Measurements from ENCODE around the gene ARSA.

Gene ARSA

DNA sequence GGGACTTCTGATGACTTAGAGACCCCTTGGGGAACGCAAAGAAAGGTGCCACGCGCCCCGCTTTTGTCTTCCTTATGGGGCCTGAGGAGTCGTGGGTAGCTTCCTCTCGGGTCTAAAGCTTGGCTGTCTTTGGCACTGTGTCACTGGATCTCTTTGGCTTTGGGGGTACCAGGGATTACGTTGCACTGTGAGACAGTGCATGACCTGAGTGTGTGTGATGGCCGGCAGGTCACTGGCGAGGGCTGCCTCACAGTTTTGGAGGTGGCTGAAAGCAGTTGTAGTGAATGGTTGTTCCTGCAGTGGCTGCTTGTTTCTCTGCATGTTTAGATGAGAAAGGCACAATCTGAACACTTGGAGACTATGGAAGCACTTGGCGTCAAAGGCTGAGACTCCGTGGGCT, 5.8 kb upstream of the ARSA start:
- no peak for DNase-seq (ENCODE audit: low read depth)
- TF ChIP-seq, protein P1, sequence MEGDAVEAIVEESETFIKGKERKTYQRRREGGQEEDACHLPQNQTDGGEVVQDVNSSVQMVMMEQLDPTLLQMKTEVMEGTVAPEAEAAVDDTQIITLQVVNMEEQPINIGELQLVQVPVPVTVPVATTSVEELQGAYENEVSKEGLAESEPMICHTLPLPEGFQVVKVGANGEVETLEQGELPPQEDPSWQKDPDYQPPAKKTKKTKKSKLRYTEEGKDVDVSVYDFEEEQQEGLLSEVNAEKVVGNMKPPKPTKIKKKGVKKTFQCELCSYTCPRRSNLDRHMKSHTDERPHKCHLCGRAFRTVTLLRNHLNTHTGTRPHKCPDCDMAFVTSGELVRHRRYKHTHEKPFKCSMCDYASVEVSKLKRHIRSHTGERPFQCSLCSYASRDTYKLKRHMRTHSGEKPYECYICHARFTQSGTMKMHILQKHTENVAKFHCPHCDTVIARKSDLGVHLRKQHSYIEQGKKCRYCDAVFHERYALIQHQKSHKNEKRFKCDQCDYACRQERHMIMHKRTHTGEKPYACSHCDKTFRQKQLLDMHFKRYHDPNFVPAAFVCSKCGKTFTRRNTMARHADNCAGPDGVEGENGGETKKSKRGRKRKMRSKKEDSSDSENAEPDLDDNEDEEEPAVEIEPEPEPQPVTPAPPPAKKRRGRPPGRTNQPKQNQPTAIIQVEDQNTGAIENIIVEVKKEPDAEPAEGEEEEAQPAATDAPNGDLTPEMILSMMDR (IDR thresholded peaks at IDR 0.05; ENCODE audit: low read depth, low read length, missing control alignments) = no peak
- in situ Hi-C loops (cut with HindIII; ENCODE audit: low sequenced_read_pairs) = no loop called here
- H3K4me3 ChIP-seq (ENCODE audit: low read depth, low read length) = no peak overlapping the region

DNA sequence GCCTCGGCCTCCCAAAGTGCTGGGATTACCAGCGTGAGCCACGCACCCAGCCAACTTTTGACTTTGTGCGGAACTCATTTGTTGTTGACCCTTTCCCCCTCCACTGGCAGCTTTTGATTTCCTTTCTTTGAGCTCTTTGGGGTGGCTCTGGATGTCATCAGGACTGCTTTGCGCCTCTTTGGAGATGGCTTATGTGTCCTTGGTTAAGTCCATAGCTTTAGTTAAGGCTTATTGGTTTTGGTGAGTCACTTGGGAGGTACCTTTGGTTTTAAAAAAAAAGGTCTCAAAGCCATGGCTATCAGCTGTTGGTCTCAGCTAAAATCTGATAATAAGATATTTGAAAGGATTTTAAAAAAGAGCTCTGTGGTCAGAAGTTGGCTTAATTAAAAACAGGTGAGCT, 5.1 kb upstream of the ARSA start:
- TF ChIP-seq, protein P1 (IDR thresholded peaks at IDR 0.05; ENCODE audit: low read depth, low read length, missing control alignments) = no peak
- in situ Hi-C loops (cut with HindIII; ENCODE audit: low sequenced_read_pairs) = no loop called here
- no peak overlapping the region for H3K4me3 ChIP-seq (ENCODE audit: low read depth, low read length)
- DNase-seq (ENCODE audit: low read depth) = no peak

DNA sequence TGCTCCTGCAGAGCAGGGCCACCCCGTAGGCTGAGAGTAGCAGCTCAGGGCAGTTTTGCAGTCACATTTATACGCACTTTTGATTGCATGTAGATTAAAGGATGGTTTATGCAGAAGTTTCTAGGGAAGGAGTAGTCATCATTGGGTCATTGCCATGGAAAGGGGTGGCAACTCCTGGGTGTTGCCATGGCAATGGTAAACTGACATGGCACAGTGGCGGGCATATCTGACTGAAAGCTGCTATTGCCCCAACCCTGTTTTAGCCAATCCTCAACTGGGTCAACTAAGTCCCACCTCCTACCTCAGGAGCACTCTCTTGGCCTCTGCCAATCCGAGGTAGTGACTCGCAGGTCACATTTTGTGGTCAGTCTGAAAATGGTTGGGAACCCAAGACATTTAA, 2.4 kb upstream of the ARSA start:
- TF ChIP-seq, protein P1 (IDR thresholded peaks at IDR 0.05; ENCODE audit: low read depth, low read length, missing control alignments) = no peak
- no peak for DNase-seq (ENCODE audit: low read depth)
- H3K4me3 ChIP-seq (ENCODE audit: low read depth, low read length) = no peak overlapping the region
- in situ Hi-C loops (cut with HindIII; ENCODE audit: low sequenced_read_pairs) = no loop called here

DNA sequence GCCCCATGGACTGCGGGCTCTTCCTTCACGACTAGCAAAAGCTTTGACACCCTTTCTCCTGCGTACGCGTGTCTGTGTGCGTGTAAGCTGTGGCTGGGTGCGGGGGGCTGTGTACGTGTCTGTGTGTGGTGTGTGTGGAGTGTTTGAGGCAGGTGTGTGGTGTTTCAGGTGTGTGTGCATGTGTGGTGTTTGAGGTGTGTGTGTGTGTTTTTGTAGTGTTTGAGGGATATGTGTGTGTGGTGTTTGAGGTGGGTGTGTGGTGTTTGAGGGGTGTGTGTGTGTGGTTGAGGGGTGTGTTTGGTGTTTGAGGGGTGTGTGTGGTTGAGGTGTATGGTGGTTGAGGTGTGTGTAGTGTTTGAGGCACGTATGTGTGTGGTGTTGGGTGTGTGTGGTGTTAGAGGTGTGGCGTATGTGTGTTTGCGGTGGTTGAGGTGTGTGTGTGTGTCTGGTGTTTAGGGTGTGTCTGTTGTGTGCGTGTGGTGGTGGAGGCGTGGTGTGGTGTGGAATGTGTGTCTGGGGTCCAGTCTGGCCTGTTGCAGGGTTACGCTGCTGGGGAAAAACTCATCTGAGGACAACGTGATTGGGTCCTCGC, 687 bp upstream of the ARSA start:
- TF ChIP-seq, protein P1 (IDR thresholded peaks at IDR 0.05; ENCODE audit: low read depth, low read length, missing control alignments) = no peak
- H3K4me3 ChIP-seq (ENCODE audit: low read depth, low read length) = peak overlapping the region; percentile 83

DNA sequence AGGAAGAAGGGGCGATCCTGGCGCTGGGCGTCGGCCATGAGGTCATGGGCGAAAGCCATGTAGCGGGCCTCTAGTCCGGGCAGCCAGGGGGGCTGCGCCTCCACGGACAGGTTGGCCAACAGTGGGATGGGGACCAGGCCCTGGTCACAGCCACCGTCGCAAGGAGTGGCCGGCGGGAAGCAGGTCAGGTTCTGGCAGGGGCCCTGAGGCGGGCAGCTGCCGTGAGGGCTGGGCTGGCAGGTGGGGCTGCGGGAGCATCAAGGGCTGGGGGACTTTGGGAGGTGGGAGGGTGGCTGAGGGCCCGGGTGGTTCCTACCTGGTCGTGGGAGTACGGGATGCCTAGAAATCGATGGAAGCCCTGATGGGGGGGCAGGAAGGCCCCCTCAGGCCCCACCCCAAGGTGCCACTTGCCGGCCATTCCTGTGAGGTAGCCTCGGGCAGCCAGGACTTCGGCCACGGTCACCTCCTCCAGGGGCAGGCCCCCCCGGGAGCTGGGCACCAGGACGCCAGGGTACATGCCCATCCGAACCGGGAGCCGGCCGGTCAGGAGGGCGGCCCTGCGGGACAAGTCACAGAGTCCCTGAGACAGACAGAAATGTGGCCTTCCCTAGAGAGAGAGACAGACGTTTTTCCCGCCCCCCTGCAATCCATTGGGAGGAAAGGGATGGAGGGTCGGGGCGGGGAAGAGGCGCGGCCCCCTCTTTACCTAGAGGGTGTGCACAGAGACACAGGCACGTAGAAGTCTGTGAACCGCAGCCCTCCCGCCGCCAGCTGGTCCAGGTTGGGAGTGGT, 906 bp downstream of the ARSA start:
- TF ChIP-seq, protein P1 (IDR thresholded peaks at IDR 0.05; ENCODE audit: low read depth, low read length, missing control alignments) = no peak
- in situ Hi-C loops (cut with HindIII; ENCODE audit: low sequenced_read_pairs) = loop anchor here (5.0 kb wide), 1 partner anchor 50 kb away; the partner anchor contains the start of gene CPT1B
- DNase-seq (ENCODE audit: low read depth) = no peak
- peak overlapping the region; percentile 83 for H3K4me3 ChIP-seq (ENCODE audit: low read depth, low read length)

More for the DNA sequence above, 687 bp upstream of the ARSA start:
- in situ Hi-C loops (cut with HindIII; ENCODE audit: low sequenced_read_pairs) = loop anchor here (5.0 kb wide), 1 partner anchor 51 kb away; the partner anchor contains the start of gene CPT1B
- no peak for DNase-seq (ENCODE audit: low read depth)

DNA sequence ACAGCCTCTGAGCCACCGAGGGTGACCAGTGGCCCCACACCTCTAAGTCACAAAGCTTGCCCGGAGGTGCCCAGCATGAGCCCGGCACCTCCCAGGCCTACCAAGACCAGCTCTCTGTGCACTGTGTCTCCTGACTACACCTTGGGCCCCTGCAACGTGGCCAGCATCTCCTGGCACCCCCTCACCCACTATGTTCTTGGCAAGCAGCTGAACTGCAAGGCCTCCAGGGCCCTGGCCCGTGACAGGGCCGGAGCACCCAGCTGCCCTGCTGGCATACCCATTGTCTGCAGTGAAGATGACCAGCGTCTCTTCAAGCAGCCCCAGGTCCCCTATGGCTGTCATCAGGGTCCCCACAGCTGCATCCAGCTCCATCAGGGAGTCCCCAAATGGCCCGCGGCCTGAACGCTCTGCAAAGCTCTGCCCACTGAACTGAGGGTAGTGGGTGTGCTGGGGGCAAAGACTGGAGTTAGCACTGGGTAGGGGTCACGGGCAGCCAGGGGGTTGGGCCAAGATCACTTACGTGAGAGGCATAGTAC, 1.6 kb downstream of the ARSA start:
- H3K4me3 ChIP-seq (ENCODE audit: low read depth, low read length) = no peak overlapping the region
- TF ChIP-seq, protein P1 (IDR thresholded peaks at IDR 0.05; ENCODE audit: low read depth, low read length, missing control alignments) = no peak
- no peak for DNase-seq (ENCODE audit: low read depth)
- in situ Hi-C loops (cut with HindIII; ENCODE audit: low sequenced_read_pairs) = loop anchor here (5.0 kb wide), 1 partner anchor 49 kb away; the partner anchor contains the start of gene CPT1B

Measured in astrocyte of the cerebellum (primary cell).